Measurements from ENCODE around the gene ZBTB46. TPM values are rescaled to one million over a fixed set of nuclear protein-coding genes. Genes with fewer than 3 reads are reported as not detected.

Gene ZBTB46
- total RNA-seq, 1 experiment from 2014 or later = 3.6 TPM

DNA sequence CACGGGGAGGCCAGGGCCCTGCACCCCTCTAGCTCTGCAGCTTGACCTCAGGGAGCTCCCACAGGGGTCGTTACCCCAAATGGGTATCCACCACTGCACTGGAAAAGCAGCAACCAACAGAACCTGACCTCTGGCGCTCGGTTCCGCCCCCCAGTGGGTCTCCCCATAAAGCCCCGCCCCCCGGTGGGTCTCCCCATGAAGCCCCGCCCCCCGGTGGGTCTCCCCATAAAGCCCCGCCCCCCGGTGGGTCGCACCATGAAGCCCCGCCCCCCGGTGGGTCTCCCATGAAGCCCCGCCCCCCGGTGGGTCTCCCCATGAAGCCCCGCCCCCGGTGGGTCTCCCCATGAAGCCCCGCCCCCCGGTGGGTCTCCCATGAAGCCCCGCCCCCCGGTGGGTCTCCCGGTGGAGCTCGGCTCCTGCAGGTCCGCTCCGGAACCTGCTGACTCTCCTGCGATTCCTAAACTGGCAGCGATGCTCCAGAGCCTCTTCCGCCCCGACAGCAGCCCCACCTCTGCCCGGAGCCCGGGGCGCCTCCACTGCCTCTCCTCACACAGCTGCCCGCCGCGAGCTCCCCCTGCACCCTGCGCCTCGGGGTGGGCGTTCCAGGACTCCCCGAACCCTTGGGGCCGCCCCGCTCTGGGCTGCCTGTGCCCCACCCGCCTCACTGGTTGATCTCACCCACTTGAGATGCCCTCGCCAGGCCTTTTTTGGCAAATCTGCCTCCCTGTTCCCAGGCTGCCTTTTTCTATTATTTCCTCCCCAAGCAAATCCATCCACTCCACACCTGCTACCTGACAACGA, 79.4 kb downstream of the ZBTB46 start:
- no peak overlapping the region for H3K4me2 ChIP-seq
- TF ChIP-seq, protein P1, sequence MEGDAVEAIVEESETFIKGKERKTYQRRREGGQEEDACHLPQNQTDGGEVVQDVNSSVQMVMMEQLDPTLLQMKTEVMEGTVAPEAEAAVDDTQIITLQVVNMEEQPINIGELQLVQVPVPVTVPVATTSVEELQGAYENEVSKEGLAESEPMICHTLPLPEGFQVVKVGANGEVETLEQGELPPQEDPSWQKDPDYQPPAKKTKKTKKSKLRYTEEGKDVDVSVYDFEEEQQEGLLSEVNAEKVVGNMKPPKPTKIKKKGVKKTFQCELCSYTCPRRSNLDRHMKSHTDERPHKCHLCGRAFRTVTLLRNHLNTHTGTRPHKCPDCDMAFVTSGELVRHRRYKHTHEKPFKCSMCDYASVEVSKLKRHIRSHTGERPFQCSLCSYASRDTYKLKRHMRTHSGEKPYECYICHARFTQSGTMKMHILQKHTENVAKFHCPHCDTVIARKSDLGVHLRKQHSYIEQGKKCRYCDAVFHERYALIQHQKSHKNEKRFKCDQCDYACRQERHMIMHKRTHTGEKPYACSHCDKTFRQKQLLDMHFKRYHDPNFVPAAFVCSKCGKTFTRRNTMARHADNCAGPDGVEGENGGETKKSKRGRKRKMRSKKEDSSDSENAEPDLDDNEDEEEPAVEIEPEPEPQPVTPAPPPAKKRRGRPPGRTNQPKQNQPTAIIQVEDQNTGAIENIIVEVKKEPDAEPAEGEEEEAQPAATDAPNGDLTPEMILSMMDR (conservative IDR thresholded peaks at IDR 0.05) = no peak
- TF ChIP-seq EZH2 (IDR thresholded peaks at IDR 0.05; ENCODE audit: low read depth) = no peak
- H3K9me2 ChIP-seq (ENCODE audit: insufficient read depth) = no peaks in the 10 kb centered on the region
- POLR2A ChIA-PET (ENCODE audit: unreplicated experiment) = interaction anchor here (0.6 kb wide), 1 partner anchor 196 kb away, joined by 3 read pairs; no protein-coding TSS in a partner anchor
- no peak for DNase-seq
- no peaks in the 10 kb centered on the region for H3K27me3 ChIP-seq (ENCODE audit: insufficient read depth, low read depth)
- H3K9me3 ChIP-seq (ENCODE audit: insufficient read depth, low read depth) = no peaks in the 10 kb centered on the region
- 0 out of 2 replicates have a peak, but pooled peaks cover 5% of the 10 kb centered on the region for H4K20me1 ChIP-seq (ENCODE audit: insufficient read depth)
- intact Hi-C loops (cut with micrococcal nuclease; ENCODE audit: unreplicated experiment) = no loop called here
- H3K27ac ChIP-seq = no peak overlapping the region
- BruUV-seq (replicated peaks) = no TSS peak
- CTCF ChIA-PET = no interaction called here
- no peak overlapping the region for H2AFZ ChIP-seq
- H3K4me1 ChIP-seq (replicated peaks; ENCODE audit: insufficient read depth) = no peaks in the 10 kb centered on the region
- no peaks in the 10 kb centered on the region for H3K36me3 ChIP-seq (ENCODE audit: low read depth)
- H3F3A ChIP-seq (ENCODE audit: insufficient read depth, low read depth) = peaks cover 12% of the 10 kb centered on the region; the same call in 1 of the 2 replicates
- no peaks in the 10 kb centered on the region for H3K79me2 ChIP-seq (ENCODE audit: low read depth)
- H3K4me3 ChIP-seq = no peak overlapping the region

DNA sequence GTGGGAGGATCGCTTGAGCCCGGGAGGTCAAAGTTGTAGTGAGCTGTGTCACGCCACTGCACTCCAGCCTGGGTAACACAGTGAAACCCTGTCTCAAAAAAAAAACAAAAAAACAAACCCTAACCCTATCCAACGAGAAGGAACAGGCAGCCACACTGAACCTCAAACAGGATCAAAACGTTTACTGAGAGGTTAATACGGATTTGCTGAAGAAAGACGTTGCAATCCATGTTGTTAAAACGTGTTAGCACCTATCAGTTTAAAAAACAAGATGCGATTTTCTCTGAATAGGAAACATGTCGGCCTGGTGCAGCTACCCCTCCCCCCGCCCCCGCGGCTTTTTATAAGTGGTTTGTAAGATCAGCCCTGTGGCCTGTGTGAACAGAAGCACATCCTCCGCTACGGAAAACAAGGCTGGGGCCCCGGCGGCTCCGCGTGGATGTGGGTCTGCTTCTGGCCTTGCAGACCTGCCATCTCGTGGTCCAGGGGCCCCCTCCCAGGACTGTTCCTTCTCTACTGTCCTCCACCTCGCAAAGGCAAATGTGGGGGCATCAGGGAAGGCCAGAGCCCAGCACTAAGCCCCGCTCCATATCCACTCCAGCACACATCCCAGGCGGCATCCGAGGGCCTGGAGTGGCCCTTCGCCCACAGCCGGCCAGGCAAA, 80.1 kb downstream of the ZBTB46 start:
- no TSS peak for BruUV-seq (replicated peaks)
- POLR2A ChIA-PET (ENCODE audit: unreplicated experiment) = interaction anchor here (0.6 to 0.9 kb wide), 2 partner anchors 195 to 214 kb away, joined by 3 read pairs; no protein-coding TSS in a partner anchor
- Histone ChIP-seq H3F3A (ENCODE audit: insufficient read depth, low read depth) (peaks cover 13% of the 10 kb centered on the region; the same call in 1 of the 2 replicates), H3K27ac (no peak overlapping the region), H3K9me3 (ENCODE audit: insufficient read depth, low read depth) (no peaks in the 10 kb centered on the region), H4K20me1 (ENCODE audit: insufficient read depth) (0 out of 2 replicates have a peak, but pooled peaks cover 5% of the 10 kb centered on the region), H3K27me3 (ENCODE audit: insufficient read depth, low read depth) (no peaks in the 10 kb centered on the region), H3K9me2 (ENCODE audit: insufficient read depth) (no peaks in the 10 kb centered on the region), H3K4me2 (no peak overlapping the region), H3K36me3 (ENCODE audit: low read depth) (no peaks in the 10 kb centered on the region), H3K4me1 (replicated peaks; ENCODE audit: insufficient read depth) (no peaks in the 10 kb centered on the region), H3K4me3 (no peak overlapping the region), H2AFZ (no peak overlapping the region), H3K79me2 (ENCODE audit: low read depth) (no peaks in the 10 kb centered on the region)
- CTCF ChIA-PET = no interaction called here
- DNase-seq = no peak
- TF ChIP-seq EZH2 (IDR thresholded peaks at IDR 0.05; ENCODE audit: low read depth) = no peak
- TF ChIP-seq, protein P1 (conservative IDR thresholded peaks at IDR 0.05) = no peak
- intact Hi-C loops (cut with micrococcal nuclease; ENCODE audit: unreplicated experiment) = no loop called here

DNA sequence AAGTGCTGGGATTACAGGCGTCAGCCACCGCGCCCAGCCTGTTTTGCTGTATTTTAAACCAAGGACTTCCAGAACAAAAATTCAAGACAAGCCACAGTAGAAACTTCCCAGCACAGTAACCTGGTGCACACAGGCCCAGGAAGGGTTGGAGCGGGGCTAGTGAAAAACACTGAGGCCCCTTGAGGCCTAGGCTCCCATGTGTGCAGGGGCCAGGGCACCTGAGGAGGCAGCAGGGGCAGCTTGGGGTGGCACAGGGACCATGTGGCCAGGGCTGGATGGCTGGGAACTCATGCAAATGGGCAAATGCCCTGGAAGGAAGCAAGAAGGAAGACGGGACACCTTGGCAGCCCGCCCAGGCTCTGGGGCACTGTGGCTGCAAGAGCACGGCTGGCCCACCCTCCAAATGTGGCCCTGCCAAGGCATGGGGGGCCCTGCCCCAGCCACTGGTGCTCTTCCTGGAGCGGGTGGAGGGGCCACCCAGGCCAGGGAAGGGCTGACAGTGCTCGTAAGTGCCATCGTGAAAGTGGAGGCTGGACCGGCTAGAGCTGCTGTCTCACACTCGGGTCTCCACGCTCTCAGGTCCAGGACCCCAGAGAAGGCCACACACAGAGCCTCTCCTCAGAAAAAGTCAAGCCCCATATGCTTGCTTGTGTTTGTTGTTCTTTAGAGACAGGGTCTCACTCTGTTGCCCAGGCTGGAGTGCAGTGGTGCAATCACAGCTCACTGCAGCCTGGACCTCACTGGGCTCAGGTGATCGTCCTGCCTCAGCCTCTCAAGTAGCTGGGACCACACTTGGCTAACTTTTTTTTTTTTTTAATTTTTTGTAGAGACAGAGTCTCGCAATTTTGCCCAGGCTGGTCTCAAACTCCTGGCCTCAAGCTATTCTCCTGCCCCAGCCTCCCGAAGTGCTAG, 81.2 kb downstream of the ZBTB46 start:
- ChIA-PET CTCF (interaction anchor here (0.6 kb wide), 1 partner anchor 44 kb away, joined by 4 read pairs; no protein-coding TSS in a partner anchor), POLR2A (ENCODE audit: unreplicated experiment) (interaction anchor here (0.9 kb wide), 1 partner anchor 213 kb away, joined by 3 read pairs; no protein-coding TSS in a partner anchor)
- no peaks in the 10 kb centered on the region for H3K79me2 ChIP-seq (ENCODE audit: low read depth)
- H3K9me2 ChIP-seq (ENCODE audit: insufficient read depth) = no peaks in the 10 kb centered on the region
- no peaks in the 10 kb centered on the region for H3K27me3 ChIP-seq (ENCODE audit: insufficient read depth, low read depth)
- intact Hi-C loops (cut with micrococcal nuclease; ENCODE audit: unreplicated experiment) = no loop called here
- no peak overlapping the region for H3K27ac ChIP-seq
- BruUV-seq (replicated peaks) = no TSS peak
- H3F3A ChIP-seq (ENCODE audit: insufficient read depth, low read depth) = peaks cover 22% of the 10 kb centered on the region; the same call in 1 of the 2 replicates
- H3K4me2 ChIP-seq = no peak overlapping the region
- no peaks in the 10 kb centered on the region for H3K4me1 ChIP-seq (replicated peaks; ENCODE audit: insufficient read depth)
- no peak for TF ChIP-seq EZH2 (IDR thresholded peaks at IDR 0.05; ENCODE audit: low read depth)
- TF ChIP-seq, protein P1 (conservative IDR thresholded peaks at IDR 0.05) = no peak
- no peaks in the 10 kb centered on the region for H3K9me3 ChIP-seq (ENCODE audit: insufficient read depth, low read depth)
- H3K4me3 ChIP-seq = no peak overlapping the region
- 0 out of 2 replicates have a peak, but pooled peaks cover 5% of the 10 kb centered on the region for H4K20me1 ChIP-seq (ENCODE audit: insufficient read depth)
- no peaks in the 10 kb centered on the region for H3K36me3 ChIP-seq (ENCODE audit: low read depth)
- H2AFZ ChIP-seq = no peak overlapping the region
- no peak for DNase-seq
